Mucosa of descending colon (tissue), 3 donors: ENCODE measurements around the gene SETX. TPM values are rescaled to one million over a fixed set of nuclear protein-coding genes. Genes with fewer than 3 reads are reported as not detected.

ENCODE experiments used
- ATAC-seq: fragments of 200-7000 bp; cut with Tn5 transposase; one replicate; pipeline ENCODE4 v1.9.1; 2020; ENCODE audit warnings: mild to moderate bottlenecking, moderate library complexity
- DNase-seq, 3 donors: peaks; one replicate each; pipeline ENCODE4 v3.0.0-alpha.2; 2020
- H3K36me3 ChIP-seq: fragments of 200-600 bp; one replicate; pipeline ENCODE4 v1.8.0; 2021; ENCODE audit warnings: low read depth, mild to moderate bottlenecking
- H3K4me1 ChIP-seq: fragments of 200-600 bp; one replicate; pipeline ENCODE4 v1.8.0; 2021; ENCODE audit warnings: low read depth, mild to moderate bottlenecking
- H3K4me3 ChIP-seq: fragments of 200-600 bp; one replicate; pipeline ENCODE4 v1.8.0; 2021; ENCODE audit warnings: mild to moderate bottlenecking
- H3K9me3 ChIP-seq: fragments of 200-600 bp; one replicate; pipeline ENCODE4 v1.8.0; 2021; ENCODE audit warnings: mild to moderate bottlenecking
- CTCF ChIP-seq: fragments of 200-600 bp; IDR thresholded peaks from one replicate; pipeline ENCODE4 v1.8.0; 2022; ENCODE audit warnings: antibody characterized with exemption, mild to moderate bottlenecking
- intact Hi-C, 2 donors: fragments of 100-400 bp; cut with DNase I in 1 of 2; cut with micrococcal nuclease in 1 of 2; formaldehyde crosslinking; loops; one replicate each; pipeline versions ENCODE4 v1.11.0 to v1.11.1; 2022; cut with DNase I, micrococcal nuclease
- total RNA-seq, 3 donors: library from RNA; stranded (reverse); fragmentation: NEBNext Ultra II Directional in 2 of 3; extraction: Animal tissue kit (Norgen Biotek cat#: 25700) in 2 of 3; gene quantifications; one replicate each; pipeline versions ENCODE4 v1.2.1 to v1.2.4, GENCODE V29; 2021 to 2023
- donor health status: DM: no; HTN: no; CAD: no; lungs with moderate emphysema.
- donor health status: DM: no; HTN: no; CAD: no.
- donor health status: DM: no; HTN: yes; CAD: no.

The SETX gene
- total RNA-seq, 3 donors from 2014 or later = 35.4 to 54.2 (median 38.7) TPM

DNA sequence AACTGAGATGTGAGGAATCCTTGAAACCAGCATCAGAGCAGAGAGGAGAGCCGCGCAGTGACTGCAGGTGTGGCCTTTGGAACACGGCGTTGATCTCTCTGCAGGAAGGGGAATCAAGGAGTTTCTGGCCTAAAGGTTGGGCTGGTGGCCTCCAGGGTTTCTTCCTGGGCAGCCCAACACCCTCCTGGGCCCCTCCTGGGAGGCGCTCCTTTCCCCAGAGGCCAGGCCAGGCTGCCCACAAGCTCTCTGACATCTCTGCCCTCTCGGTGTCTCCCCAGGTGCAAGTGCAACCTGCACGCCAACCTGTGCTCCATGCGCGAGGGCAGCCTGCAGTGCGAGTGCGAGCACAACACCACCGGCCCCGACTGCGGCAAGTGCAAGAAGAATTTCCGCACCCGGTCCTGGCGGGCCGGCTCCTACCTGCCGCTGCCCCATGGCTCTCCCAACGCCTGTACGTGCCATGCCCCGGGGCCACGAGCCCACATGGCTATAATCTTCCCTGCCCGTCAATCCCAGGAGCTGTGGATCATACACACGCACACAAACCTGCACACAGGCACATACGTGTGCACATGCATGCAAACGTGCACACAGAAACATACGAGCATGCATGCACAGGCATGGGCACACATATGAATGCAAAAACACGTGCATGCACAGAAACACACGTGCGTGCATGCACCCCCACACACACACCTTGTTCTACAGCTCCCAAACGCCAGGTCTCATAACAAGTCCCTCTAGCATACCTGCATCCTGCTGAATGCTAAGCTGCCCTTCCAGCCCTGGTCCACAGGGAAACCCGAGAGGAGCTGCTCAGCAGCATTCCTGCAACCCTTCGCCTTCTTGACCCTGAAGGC is 128.0 kb downstream of the SETX start:
- Histone ChIP-seq H3K4me3 (no peak overlapping the region), H3K9me3 (no peaks in the 10 kb centered on the region), H3K36me3 (no peaks in the 10 kb centered on the region), H3K4me1 (no peaks in the 10 kb centered on the region)
- no peak for DNase-seq
- no peak for ATAC-seq
- intact Hi-C loops = no loop called here
- TF ChIP-seq CTCF = no peak

DNA sequence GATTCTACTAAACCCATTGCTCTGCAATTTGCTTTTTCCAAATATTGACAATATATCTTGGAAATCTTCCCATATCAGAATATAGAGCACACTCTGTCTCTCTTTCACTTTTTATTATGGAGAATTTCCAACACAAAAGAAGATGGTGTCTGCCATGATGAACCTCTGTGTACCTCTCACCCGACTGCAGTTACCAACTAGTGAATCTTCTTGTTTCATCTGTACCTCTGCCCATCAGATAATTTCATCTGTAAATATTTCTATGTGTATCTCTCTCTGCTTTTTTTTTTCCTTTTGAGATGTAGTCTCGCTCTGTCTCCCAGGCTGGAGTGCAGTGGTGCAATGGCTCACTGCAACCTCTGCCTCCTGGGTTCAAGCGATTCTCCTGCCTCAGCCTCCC is 130.1 kb downstream of the SETX start:
- Histone ChIP-seq H3K4me1 (no peaks in the 10 kb centered on the region), H3K36me3 (no peaks in the 10 kb centered on the region), H3K9me3 (no peaks in the 10 kb centered on the region), H3K4me3 (no peak overlapping the region)
- DNase-seq = no peak
- ATAC-seq = no peak
- intact Hi-C loops = no loop called here
- no peak for TF ChIP-seq CTCF

DNA sequence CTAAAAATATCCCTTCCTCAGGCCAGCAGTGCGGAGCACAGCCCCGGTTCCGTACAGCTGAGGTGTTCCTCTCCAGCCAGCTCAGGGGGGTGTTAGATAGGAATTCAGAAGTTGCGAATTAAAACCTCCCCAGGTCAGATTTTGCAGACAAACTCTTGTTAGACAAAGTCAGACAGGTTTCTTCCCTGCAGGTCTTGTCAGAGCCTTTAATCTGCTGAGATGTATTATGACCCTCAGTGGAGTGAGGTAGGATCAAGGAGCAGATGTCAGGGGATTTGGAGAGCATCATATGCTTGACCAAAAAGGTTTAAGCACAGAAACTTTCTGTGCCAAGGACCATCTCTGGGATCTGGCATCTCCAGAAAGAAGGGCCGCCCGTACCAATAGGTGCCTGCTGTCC is 132.8 kb downstream of the SETX start:
- Histone ChIP-seq H3K4me3 (no peak overlapping the region), H3K36me3 (no peaks in the 10 kb centered on the region), H3K4me1 (no peaks in the 10 kb centered on the region), H3K9me3 (no peaks in the 10 kb centered on the region)
- no peak for ATAC-seq
- intact Hi-C loops = no loop called here
- TF ChIP-seq CTCF = no peak
- DNase-seq = no peak

DNA sequence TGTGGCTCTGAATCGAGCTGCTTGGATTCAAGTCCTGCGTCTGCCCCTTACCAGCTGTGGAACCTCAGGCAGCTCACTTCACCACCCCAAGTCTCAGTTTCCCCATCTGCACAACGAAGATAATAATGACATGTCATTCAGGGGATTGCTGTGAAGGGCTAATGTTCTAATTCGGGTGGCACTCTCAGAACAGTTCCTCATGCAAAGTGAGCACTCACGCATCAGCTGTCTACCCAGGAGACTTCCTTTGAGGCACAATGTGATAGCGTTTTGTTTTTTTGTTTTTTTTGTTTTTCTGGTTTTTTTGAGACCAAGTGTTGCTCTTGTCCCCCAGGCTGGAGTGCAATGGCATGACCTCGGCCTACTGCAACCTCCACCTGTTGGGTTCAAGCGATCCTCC is 136.6 kb downstream of the SETX start:
- no peak for ATAC-seq

DNA sequence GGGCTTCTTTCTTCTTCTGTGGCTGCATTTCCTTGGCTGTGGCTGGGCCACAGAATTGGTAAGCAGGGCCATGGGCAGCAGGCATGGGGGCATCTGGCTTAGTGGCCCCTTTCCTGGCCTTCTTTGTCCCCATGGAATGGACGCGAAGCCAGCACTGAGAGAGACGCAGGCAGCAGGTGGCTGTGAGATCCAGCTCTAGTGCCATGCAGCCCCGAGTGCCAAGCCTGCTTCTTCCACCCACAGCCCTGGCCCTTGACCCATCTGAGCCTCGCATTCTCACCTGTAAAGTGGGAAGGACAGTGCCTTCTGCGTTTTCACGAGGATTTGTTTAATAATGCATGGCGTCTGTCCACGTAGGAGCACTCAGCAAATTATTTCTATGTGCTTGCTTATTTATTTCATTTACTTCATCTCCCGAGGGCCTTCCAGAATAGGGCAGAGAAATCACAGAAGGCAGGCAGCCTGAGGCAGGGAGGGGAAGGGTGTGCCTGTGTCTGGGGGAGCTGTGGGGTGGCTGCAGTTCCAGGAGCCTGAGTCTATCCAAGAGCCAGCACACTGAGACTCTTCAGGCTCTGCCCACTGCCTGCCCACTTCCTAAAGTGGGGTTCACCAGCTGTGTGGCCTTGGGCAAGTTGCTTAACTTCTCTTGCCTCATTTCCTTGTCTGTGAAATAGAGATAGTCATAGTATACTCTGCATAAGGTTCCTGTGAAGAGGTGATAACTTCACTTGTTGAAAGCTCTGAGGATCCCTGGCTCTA is 137.7 kb downstream of the SETX start:
- DNase-seq (no peak), ATAC-seq (peak; percentile 15)
- Histone ChIP-seq H3K4me1 (no peaks in the 10 kb centered on the region), H3K4me3 (no peak overlapping the region), H3K36me3 (no peaks in the 10 kb centered on the region), H3K9me3 (no peaks in the 10 kb centered on the region)
- intact Hi-C loops = no loop called here
- TF ChIP-seq CTCF = no peak

More for the DNA sequence above, 136.6 kb downstream of the SETX start:
- H3K4me3 ChIP-seq = no peak overlapping the region
- no peaks in the 10 kb centered on the region for H3K36me3 ChIP-seq
- H3K4me1 ChIP-seq = no peaks in the 10 kb centered on the region
- TF ChIP-seq CTCF = no peak
- DNase-seq = no peak
- intact Hi-C loops = no loop called here
- no peaks in the 10 kb centered on the region for H3K9me3 ChIP-seq
